GM21717 (cell line): ENCODE results near the gene ZNF467.

Source experiments
- ATAC-seq: cut with Tn5 transposase; IDR thresholded peaks from one replicate; pipeline ENCODE4 v1.9.1; 2021; ENCODE audit warnings: mild to moderate bottlenecking, moderate library complexity; ENCODE audit not compliant: unreplicated experiment

The ZNF467 gene

DNA sequence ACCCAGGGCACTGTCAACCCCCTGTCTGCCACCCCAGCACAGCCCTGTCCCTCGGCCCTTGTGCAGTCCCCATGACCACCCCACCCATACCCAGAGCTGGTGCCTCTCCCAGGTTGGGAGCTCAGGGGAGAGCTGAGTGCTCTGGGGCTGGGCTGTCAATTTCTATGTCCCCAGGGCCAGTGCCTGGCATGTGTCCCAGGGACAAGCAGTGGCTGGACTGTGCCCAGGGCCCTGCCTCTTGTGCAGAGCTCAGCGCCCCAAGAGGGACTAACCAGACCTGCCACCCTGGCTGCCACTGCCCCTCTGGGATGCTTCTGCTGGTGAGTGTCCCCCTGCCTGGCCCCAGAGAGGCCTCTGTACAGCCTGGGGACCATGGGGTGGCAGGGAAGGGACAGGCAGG is 35.8 kb upstream of the ZNF467 start:
- no peak for ATAC-seq

DNA sequence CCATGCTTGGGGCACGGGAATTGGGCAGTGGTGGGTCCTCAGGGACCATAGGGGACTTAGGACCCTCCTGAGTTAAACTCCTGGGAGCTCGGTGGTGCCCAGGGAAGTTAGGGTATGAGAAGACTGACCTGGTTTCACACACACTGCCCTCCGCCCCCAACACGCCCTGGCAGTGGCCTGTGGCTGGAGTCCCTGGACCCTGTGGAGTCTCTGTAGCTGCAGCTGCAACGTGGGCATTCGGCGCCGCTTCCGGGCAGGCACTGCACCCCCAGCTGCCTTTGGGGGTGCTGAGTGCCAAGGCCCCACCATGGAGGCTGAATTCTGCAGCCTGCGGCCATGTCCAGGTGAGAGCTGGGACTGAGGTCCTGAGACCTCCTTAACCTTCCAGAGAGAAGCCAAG is 34.9 kb upstream of the ZNF467 start:
- ATAC-seq, result no peak

DNA sequence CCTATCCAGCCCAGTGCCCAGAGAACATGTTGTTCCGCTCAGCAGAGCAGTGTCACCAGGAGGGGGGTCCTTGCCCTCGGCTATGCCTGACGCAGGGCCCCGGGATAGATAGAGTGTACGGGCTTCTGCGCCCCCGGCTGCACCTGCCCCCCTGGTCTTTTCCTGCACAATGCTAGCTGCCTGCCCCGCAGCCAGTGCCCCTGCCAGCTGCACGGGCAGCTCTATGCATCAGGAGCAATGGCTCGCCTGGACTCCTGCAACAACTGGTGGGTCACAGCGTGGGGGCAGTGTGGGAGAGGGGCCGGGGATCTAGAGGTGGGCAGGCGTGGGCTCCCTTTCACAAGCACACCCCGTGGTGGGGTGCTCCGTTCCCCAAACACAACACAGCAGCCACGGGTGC is 33.3 kb upstream of the ZNF467 start:
- no peak for ATAC-seq

DNA sequence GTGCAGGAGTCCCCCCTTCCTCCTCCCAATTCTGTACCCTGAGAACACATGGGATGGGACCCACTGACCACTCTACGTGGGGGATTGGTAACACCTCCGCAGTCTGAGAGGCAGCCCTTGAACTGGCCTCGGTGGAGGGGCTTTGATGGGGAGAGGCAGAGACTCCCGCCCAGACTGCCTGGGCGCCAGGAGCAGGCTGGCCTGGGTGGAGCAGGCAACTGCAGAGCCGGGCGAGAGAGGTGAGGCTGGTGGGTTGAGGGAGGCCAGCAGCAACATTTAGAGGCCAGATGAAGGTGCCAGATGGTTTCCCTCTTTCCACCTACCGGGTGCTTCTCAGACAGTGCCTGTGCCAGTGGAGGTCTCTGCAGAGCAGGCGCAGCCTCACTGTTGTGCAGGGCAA is 30.7 kb upstream of the ZNF467 start:
- no peak for ATAC-seq

DNA sequence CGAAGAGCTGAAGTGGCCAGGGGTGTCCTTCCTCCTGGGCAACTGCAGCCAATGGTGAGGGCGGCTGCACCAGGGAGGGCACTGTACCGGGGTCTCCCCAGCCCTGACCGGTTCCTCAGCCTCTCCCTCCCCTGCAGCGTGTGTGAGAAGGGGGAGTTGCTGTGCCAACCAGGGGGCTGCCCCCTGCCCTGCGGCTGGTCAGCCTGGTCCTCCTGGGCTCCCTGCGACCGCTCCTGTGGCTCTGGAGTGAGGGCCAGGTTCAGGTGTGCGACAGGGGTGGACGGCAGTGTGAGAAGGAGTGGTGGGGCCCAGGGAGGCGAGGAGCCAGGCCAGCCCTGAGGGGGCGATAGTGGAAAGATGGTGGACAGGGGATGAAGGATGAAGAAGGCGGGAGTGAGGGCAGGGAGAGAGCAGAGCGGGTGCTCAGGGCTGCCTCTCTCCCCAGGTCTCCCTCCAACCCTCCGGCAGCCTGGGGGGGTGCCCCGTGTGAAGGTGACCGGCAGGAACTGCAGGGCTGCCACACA is 30.2 kb upstream of the ZNF467 start:
- no peak for ATAC-seq

DNA sequence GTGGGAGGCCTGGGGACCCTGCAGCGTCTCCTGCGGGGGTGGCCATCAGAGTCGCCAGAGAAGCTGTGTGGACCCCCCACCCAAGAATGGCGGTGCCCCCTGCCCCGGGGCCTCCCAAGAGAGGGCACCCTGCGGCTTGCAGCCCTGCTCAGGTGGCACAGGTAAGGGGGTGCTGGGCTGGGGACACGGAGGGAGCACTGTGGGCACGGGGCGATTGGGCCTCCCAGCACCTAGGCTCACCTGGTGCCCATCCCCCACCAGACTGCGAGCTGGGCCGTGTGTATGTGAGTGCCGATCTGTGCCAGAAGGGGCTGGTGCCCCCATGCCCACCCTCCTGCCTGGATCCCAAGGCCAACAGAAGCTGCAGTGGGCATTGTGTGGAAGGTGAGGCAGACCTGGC is 29.6 kb upstream of the ZNF467 start:
- ATAC-seq, result no peak

DNA sequence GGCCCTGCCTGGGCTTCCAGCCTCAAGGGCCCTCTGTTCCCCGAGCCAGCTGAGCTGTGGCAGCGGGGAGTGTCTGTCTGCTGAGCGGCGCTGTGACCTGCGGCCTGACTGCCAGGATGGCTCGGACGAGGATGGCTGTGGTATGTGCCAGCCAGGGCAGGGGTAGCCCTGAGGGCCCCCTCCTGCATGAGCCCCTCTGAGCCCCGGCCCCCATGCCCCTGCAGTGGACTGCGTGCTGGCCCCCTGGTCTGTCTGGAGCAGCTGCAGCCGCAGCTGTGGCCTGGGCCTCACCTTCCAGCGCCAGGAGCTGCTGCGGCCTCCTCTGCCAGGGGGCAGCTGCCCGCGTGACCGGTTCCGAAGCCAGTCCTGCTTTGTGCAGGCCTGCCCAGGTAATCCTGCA is 28.4 kb upstream of the ZNF467 start:
- no peak for ATAC-seq

DNA sequence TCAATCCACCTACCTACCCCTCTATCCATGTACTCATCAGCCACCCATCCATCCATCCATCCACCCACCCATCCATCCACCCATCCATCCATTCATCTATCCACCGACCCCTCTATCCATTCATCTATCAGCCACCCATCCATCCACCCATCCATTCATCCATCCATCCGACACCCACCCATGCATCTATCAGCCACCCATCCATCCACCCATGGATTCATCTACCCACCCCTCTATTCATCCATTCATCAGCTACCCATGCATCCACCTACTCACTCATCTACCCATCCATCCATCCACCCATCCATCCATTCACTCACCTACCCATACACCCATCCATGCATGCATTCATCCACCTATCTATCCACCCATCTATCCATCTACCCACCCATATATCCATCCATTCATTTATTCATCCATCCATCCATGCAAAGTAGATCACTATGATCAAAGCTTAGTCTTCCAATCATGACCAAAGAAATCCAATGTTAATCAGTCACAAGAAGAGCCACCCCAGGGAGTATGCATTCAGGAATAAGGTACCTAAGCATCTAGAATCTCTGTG is 27.7 kb upstream of the ZNF467 start:
- ATAC-seq, result no peak

DNA sequence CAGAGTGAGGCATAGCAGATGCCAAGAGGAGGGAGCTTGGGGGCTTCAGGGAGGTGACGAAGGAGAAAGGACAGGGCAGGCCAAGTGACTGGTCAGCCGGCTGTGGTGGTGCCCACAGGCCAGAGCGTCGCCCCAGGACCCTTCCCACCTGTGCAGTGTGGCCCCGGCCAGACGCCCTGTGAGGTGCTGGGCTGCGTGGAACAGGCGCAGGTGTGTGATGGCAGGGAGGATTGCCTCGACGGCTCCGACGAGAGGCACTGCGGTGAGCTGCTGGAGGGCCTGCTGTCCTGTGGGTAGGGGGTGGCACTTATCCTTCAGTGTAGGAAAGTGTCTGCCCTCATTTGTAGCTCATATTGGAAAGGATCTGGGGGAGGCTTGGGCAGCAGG is 26.8 kb upstream of the ZNF467 start:
- no peak for ATAC-seq

DNA sequence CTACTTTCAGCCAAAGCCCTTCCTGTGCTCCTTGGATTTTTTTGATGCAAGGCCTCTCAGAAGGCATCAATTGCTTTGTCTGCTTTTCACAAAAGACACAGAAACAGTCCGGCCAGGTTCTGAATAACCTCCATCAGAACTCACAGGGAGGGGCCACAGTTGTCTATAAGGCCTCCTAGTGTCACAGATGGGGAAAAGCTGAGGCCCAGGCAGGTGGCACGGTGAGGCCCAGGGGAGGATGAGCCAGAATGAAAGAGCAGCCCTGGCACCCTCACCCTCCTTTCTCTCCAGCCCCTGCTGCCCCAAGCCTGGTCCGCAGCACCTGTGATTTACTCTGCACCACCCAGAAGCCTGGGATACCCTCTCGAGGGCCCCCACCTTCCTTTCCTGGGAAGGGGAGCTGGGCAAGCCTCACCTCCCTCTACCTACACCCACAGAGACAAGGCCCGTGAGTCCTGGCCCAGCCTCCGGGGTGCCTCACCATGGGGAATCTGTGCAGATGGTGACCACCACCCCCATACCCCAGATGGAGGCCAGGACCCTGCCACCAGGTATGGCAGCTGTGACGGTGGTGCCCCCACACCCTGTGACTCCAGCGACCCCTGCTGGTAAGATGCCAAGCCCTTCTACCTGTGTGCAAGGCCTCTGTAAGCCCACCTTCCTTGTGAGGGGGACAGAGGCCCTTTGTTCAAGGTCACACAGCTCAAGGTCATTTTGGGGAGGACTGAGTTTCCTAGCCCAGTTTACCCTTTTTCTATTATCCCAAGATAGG is 26.2 kb upstream of the ZNF467 start:
- no peak for ATAC-seq

DNA sequence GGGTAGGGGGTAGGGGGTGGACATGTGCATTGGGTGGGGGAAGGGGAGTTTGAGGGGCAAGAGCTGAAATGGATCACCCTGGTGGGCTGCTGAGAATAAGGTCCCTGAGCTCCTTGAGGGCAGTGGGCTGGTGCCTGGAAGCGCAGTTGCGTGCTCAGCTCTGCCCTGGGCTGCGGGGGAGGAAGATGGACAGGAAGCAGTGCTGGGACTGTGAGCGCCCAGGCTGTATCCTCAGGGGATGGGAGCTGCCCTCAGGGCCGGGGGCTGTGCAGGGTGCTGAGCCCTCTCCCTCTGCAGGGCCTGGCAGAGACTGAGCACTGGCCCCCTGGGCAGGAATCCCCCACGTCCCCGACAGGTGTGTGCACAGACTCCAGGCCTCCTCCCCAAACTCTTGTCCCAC is 24.4 kb upstream of the ZNF467 start:
- no peak for ATAC-seq

DNA sequence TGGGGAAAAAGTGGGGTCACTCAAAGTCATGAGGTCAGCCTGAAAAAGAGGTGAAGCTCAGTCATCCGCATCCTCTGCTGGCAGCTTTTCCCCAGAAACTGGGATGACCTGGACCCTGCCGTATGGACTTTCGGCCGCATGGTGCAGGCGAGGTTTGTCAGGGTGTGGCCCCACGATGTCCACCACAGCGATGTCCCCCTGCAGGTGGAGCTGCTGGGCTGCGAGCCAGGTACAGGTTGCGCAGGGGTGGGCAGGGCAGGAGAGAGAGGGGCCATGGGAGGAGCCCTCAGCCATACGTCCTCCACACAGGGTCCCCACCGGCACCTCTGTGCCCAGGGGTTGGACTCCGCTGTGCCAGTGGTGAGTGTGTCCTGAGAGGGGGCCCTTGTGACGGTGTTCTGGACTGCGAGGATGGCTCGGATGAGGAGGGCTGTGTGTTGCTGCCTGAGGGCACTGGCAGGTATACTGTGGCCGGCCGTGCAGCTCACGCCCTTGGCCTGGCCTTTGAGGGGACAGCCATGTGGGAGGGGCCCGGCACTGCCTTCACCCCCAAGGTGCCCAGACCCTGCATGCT is 23.0 kb upstream of the ZNF467 start:
- no peak for ATAC-seq

DNA sequence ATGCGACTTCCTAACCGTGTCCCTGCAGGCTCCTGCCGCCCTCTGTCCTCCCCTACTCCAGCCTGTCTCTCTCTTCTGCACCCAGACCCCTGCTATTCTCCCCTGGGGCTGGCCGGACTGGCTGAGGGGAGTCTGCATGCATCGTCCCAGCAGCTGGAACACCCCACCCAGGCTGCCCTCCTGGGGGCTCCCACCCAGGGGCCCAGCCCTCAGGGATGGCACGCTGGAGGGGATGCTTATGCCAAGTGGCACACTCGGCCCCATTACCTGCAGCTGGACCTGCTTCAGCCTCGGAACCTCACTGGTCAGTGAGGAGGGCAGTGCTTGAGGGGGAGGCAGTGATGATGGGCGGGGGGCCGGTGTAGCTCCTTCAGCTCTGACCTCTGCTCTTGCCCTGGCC is 21.7 kb upstream of the ZNF467 start:
- no peak for ATAC-seq

DNA sequence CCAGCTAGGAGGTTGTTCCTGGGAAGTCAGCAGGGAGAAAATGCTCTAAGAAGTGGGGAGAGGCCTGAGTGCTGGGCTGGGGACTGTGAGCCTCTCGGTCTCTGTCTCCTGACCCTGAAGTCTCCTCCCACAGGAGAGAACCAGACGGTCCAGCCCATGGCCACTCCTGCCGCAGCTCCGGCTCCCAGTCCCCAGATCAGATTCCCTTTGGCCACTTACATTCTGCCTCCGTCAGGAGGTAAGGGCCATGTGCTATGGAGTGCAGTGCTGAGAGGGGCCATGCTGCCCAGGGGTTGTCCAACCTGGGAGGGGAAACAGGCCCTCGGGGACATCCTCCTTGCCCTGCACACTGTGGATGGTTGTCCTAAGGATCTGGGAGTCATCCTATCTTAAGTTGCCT is 21.3 kb upstream of the ZNF467 start:
- no peak for ATAC-seq

DNA sequence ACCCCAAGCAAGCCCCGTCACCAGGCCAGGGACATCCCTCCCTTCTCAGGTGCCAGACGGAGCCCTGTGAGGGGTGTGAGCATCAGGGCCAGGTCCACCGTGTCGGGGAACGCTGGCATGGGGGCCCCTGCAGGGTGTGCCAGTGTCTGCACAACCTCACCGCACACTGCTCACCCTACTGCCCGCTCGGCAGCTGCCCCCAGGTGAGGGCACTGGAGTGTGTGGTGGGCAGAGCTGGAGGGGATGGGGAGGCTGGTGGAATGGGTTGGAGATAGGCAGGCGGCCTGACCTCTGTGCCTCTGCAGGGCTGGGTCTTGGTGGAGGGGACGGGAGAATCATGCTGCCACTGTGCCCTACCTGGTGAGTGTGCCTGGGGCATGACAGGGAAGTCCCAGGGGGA is 19.9 kb upstream of the ZNF467 start:
- no peak for ATAC-seq

DNA sequence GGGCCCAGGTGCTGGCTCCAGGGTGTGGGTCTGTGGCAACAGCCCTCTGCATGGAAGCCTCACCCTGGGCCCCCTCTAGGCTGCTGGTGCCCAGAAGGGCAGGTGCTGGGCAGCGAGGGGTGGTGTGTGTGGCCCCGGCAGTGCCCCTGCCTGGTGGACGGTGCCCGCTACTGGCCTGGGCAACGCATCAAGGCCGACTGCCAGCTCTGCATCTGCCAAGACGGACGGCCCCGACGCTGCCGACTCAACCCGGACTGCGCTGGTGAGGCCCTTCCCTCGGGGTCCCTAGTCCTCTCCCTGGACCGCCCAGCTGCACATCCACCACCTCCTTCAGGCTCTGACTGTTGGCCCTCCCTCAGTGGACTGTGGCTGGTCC is 18.8 kb upstream of the ZNF467 start:
- no peak for ATAC-seq

DNA sequence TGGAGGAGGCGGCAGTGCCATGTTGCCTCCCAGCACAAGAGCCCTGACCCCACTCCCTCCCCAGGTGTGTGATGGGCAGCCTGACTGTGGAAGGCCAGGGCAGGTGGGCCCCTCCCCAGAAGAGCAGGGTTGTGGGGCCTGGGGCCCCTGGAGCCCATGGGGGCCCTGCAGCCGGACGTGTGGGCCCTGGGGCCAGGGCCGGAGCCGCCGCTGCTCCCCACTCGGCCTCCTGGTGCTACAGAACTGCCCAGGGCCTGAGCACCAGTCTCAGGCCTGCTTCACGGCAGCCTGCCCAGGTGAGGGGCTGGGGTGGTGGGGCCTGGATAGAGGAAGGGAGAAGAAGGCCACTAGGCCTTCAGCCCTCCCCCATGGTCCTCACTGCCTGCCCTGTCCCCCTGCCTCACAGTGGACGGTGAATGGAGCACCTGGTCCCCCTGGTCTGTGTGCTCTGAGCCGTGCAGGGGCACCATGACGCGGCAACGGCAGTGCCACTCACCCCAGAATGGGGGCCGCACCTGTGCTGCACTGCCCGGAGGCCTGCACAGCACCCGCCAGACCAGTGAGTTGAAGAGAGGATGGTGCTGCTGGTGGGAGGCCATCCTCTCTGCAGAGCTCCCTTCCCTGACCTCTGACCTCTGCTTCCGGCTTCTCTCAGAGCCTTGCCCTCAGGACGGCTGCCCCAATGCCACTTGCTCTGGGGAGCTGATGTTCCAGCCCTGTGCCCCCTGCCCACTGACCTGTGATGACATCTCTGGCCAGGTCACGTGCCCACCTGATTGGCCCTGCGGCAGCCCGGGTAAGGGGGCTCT is 18.2 kb upstream of the ZNF467 start:
- no peak for ATAC-seq

DNA sequence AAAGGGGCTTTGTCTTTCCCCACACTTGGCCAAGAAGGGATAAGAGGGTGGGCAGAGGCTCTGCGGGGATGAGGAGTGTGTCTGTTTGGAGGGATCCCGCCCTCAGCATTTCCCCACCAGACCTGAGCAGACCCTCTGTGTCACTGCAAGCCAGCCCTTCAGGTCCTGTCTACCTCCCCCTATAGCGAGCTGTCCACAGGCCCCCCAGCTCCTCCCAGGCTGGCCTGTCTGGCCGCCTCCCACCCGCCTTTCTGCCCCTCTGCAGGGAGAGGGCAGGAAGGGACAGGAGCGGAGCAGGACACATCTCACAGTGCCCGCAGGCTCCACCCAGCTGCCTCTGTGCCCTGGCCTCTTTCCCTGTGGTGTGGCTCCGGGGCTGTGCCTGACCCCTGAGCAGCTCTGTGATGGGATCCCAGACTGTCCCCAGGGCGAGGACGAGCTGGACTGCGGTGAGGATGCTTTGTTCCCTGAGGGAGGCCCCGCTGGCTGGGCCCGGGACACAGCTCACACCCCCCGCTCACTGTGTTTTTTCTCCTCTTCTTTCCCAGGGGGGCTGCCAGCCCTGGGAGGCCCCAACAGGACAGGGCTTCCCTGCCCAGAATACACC is 17.5 kb upstream of the ZNF467 start:
- no peak for ATAC-seq

DNA sequence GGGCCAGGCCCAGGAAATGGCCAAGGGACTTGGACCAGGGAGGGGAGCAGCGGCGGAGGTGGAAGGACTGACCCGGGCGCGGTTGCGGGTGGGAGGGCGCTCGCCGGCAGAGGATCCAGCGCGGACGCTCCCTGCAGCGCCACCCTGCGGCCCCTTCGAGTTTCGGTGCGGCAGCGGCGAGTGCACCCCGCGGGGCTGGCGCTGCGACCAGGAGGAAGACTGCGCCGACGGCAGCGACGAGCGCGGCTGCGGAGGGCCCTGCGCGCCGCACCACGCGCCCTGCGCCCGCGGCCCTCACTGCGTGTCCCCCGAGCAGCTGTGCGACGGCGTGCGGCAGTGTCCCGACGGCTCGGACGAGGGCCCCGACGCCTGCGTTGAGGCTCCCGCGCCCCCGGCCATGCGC is 16.8 kb upstream of the ZNF467 start:
- no peak for ATAC-seq

DNA sequence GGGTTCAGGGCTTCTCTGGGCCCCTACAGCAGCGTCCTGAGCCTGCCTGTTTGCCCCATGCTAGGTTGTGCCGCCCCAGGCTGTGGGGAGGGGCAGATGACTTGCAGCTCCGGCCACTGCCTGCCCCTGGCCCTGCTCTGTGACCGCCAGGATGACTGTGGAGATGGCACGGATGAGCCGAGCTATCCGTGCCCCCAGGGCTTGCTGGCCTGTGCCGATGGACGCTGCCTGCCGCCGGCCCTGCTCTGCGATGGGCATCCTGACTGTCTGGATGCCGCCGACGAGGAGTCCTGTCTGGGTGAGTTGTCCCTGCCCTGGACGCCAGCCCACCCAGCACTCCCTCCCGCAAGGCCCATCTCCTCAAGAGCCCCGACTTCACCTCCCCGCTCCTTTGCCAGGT is 15.7 kb upstream of the ZNF467 start:
- ATAC-seq, result no peak

DNA sequence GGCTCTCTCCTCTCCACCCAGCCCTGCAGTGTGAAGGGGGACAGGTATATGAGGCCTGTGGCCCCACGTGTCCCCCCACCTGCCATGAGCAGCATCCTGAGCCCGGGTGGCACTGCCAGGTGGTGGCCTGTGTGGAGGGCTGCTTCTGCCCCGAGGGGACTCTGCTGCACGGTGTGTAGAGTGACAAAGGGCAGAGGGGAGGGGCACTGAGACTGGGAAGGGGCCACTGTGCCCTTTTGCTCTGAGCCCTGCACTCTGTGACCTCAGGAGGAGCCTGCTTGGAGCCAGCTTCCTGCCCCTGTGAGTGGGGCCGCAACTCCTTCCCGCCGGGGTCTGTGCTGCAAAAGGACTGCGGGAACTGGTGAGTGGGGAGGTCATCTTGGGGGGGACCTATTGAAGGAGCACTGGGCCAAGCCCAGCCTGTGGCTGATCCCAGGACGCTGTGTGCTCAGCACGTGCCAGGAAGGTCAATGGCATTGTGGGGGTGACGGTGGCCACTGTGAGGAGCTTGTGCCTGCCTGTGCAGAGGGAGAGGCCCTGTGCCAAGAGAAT is 15.0 kb upstream of the ZNF467 start:
- ATAC-seq, result no peak
